ENCODE results near the gene MCOLN1. TPM values are rescaled to one million over a fixed set of nuclear protein-coding genes. Genes with fewer than 3 reads are reported as not detected.

The MCOLN1 gene
- 10.7 TPM for polyA plus RNA-seq (2013)

GRCh38 chr19:7522072-7522922 lies at the start of gene MCOLN1:
MCOLN1 (plus strand) TSS chr19:7522624; CDS start chr19:7522751, 127 bp downstream.
- H3K4me3 ChIP-seq (ENCODE audit: control insufficient read depth in 1 of 7, extremely low read depth in 1 of 7, insufficient read depth in 4 of 7, low read depth in 2 of 7, low read length in 6 of 7) = peak within 1 kb of the TSS; percentile 34 to 80 (median 70)
- DNase-seq = peak; percentile 94 to 98 (median 96)
- WGBS (ENCODE audit: insufficient coverage) = 2% methylated on average over 59 of the region's 65 CpGs
- no peaks in the 10 kb centered on the region for H3K27me3 ChIP-seq (replicated peaks in 2 of 5; ENCODE audit: control insufficient read depth in 4 of 5, insufficient read depth in 5 of 5, low read length in 4 of 5)
- peaks cover 0 to 13% (median 4%) of the 10 kb centered on the region in 4 experiments for H3K36me3 ChIP-seq (ENCODE audit: control insufficient read depth in 4 of 4, insufficient read depth in 4 of 4, low read length in 3 of 4)
- H3K4me1 ChIP-seq (ENCODE audit: control extremely low read depth in 1 of 4, control insufficient read depth in 4 of 4, insufficient read depth in 4 of 4, low read length in 3 of 4) = peaks cover 3 to 24% (median 20%) of the 10 kb centered on the region in 4 experiments
- POLR2A ChIA-PET = no interaction called here
- H3K9me3 ChIP-seq (ENCODE audit: control extremely low read depth in 1 of 5, control insufficient read depth in 4 of 5, insufficient read depth in 2 of 5, low read depth in 1 of 5, low read length in 4 of 5) = no peaks in the 10 kb centered on the region
- CTCF ChIA-PET = interaction anchor here (0.7 to 2.5 kb wide), 7 partner anchors 11 to 407 kb away, joined by 3 to 8 read pairs (median 3); a partner anchor contains a TSS
- H3K27ac ChIP-seq (ENCODE audit: insufficient read depth in 1 of 2, low read depth in 1 of 2, low read length in 2 of 2, poor library complexity in 1 of 2, severe bottlenecking in 2 of 2) = peak within 1 kb of the TSS in 1 of 2 experiments; percentile 43

GRCh38 chr19:7475665-7476064 lies 46.8 kb upstream of the MCOLN1 start:
- H3K27me3 ChIP-seq (replicated peaks in 2 of 5; ENCODE audit: control insufficient read depth in 4 of 5, insufficient read depth in 5 of 5, low read length in 4 of 5) = no peaks in the 10 kb centered on the region
- H3K36me3 ChIP-seq (ENCODE audit: control insufficient read depth in 4 of 4, insufficient read depth in 4 of 4, low read length in 3 of 4) = peaks cover 7 to 20% (median 14%) of the 10 kb centered on the region in 4 experiments
- no peak overlapping the region for H3K4me3 ChIP-seq (ENCODE audit: control insufficient read depth in 1 of 7, extremely low read depth in 1 of 7, insufficient read depth in 4 of 7, low read depth in 2 of 7, low read length in 6 of 7)
- no peak overlapping the region for H3K27ac ChIP-seq (ENCODE audit: insufficient read depth in 1 of 2, low read depth in 1 of 2, low read length in 2 of 2, poor library complexity in 1 of 2, severe bottlenecking in 2 of 2)
- ChIA-PET POLR2A (no interaction called here), CTCF (no interaction called here)
- H3K9me3 ChIP-seq (ENCODE audit: control extremely low read depth in 1 of 5, control insufficient read depth in 4 of 5, insufficient read depth in 2 of 5, low read depth in 1 of 5, low read length in 4 of 5) = no peaks in the 10 kb centered on the region
- 96% methylated on average over 5 of the region's 6 CpGs for WGBS (ENCODE audit: insufficient coverage)
- H3K4me1 ChIP-seq (ENCODE audit: control extremely low read depth in 1 of 4, control insufficient read depth in 4 of 4, insufficient read depth in 4 of 4, low read length in 3 of 4) = peaks cover 0 to 9% (median 5%) of the 10 kb centered on the region in 4 experiments
- no peak for DNase-seq

- DNase-seq = no peak
- no peaks in the 10 kb centered on the region for H3K9me3 ChIP-seq (ENCODE audit: control extremely low read depth in 1 of 5, control insufficient read depth in 4 of 5, insufficient read depth in 2 of 5, low read depth in 1 of 5, low read length in 4 of 5)
- CTCF ChIA-PET = no interaction called here
- POLR2A ChIA-PET = no interaction called here
- peaks cover 4 to 15% (median 9%) of the 10 kb centered on the region in 4 experiments for H3K36me3 ChIP-seq (ENCODE audit: control insufficient read depth in 4 of 4, insufficient read depth in 4 of 4, low read length in 3 of 4)
- H3K27ac ChIP-seq (ENCODE audit: insufficient read depth in 1 of 2, low read depth in 1 of 2, low read length in 2 of 2, poor library complexity in 1 of 2, severe bottlenecking in 2 of 2) = no peak overlapping the region
- no peaks in the 10 kb centered on the region for H3K27me3 ChIP-seq (replicated peaks in 2 of 5; ENCODE audit: control insufficient read depth in 4 of 5, insufficient read depth in 5 of 5, low read length in 4 of 5)
- peaks cover 0 to 13% (median 9%) of the 10 kb centered on the region in 4 experiments for H3K4me1 ChIP-seq (ENCODE audit: control extremely low read depth in 1 of 4, control insufficient read depth in 4 of 4, insufficient read depth in 4 of 4, low read length in 3 of 4)
- H3K4me3 ChIP-seq (ENCODE audit: control insufficient read depth in 1 of 7, extremely low read depth in 1 of 7, insufficient read depth in 4 of 7, low read depth in 2 of 7, low read length in 6 of 7) = no peak overlapping the region
- WGBS (ENCODE audit: insufficient coverage) = 100% methylated on average over 3 of the region's 7 CpGs
Observed at GRCh38 chr19:7476241-7476640, 46.2 kb upstream of the MCOLN1 start.

GRCh38 chr19:7476777-7477494 lies 45.5 kb upstream of the MCOLN1 start:
- DNase-seq = no peak
- POLR2A ChIA-PET = no interaction called here
- peaks cover 0 to 9% (median 3%) of the 10 kb centered on the region in 4 experiments for H3K36me3 ChIP-seq (ENCODE audit: control insufficient read depth in 4 of 4, insufficient read depth in 4 of 4, low read length in 3 of 4)
- no peak overlapping the region for H3K27ac ChIP-seq (ENCODE audit: insufficient read depth in 1 of 2, low read depth in 1 of 2, low read length in 2 of 2, poor library complexity in 1 of 2, severe bottlenecking in 2 of 2)
- H3K4me3 ChIP-seq (ENCODE audit: control insufficient read depth in 1 of 7, extremely low read depth in 1 of 7, insufficient read depth in 4 of 7, low read depth in 2 of 7, low read length in 6 of 7) = no peak overlapping the region
- WGBS (ENCODE audit: insufficient coverage) = 96% methylated on average over 27 of the region's 35 CpGs
- CTCF ChIA-PET = no interaction called here
- H3K27me3 ChIP-seq (replicated peaks in 2 of 5; ENCODE audit: control insufficient read depth in 4 of 5, insufficient read depth in 5 of 5, low read length in 4 of 5) = no peaks in the 10 kb centered on the region
- H3K4me1 ChIP-seq (ENCODE audit: control extremely low read depth in 1 of 4, control insufficient read depth in 4 of 4, insufficient read depth in 4 of 4, low read length in 3 of 4) = peaks cover 0 to 13% (median 9%) of the 10 kb centered on the region in 4 experiments
- no peaks in the 10 kb centered on the region for H3K9me3 ChIP-seq (ENCODE audit: control extremely low read depth in 1 of 5, control insufficient read depth in 4 of 5, insufficient read depth in 2 of 5, low read depth in 1 of 5, low read length in 4 of 5)

- DNase-seq = no peak
- whole genome bisulfite sequencing (ENCODE audit: insufficient coverage) = 97% methylated on average over 8 of the region's 10 CpGs
- H3K27me3 ChIP-seq (replicated peaks in 2 of 5; ENCODE audit: control insufficient read depth in 4 of 5, insufficient read depth in 5 of 5, low read length in 4 of 5) = no peaks in the 10 kb centered on the region
- ChIA-PET CTCF (no interaction called here), POLR2A (no interaction called here)
- no peak overlapping the region for H3K27ac ChIP-seq (ENCODE audit: insufficient read depth in 1 of 2, low read depth in 1 of 2, low read length in 2 of 2, poor library complexity in 1 of 2, severe bottlenecking in 2 of 2)
- H3K36me3 ChIP-seq (ENCODE audit: control insufficient read depth in 4 of 4, insufficient read depth in 4 of 4, low read length in 3 of 4) = peaks cover 0 to 4% (median 0%) of the 10 kb centered on the region in 4 experiments
- no peak overlapping the region for H3K4me3 ChIP-seq (ENCODE audit: control insufficient read depth in 1 of 7, extremely low read depth in 1 of 7, insufficient read depth in 4 of 7, low read depth in 2 of 7, low read length in 6 of 7)
- no peaks in the 10 kb centered on the region for H3K9me3 ChIP-seq (ENCODE audit: control extremely low read depth in 1 of 5, control insufficient read depth in 4 of 5, insufficient read depth in 2 of 5, low read depth in 1 of 5, low read length in 4 of 5)
- peaks cover 0 to 18% (median 15%) of the 10 kb centered on the region in 4 experiments for H3K4me1 ChIP-seq (ENCODE audit: control extremely low read depth in 1 of 4, control insufficient read depth in 4 of 4, insufficient read depth in 4 of 4, low read length in 3 of 4)
Observed at GRCh38 chr19:7477758-7478157, 44.7 kb upstream of the MCOLN1 start.

- 94% methylated on average over 22 of the region's 26 CpGs for WGBS (ENCODE audit: insufficient coverage)
- peaks cover 0 to 4% (median 0%) of the 10 kb centered on the region in 4 experiments for H3K36me3 ChIP-seq (ENCODE audit: control insufficient read depth in 4 of 4, insufficient read depth in 4 of 4, low read length in 3 of 4)
- CTCF ChIA-PET = no interaction called here
Observed at GRCh38 chr19:7478173-7478842, 44.1 kb upstream of the MCOLN1 start.

More at GRCh38 chr19:7478173-7478842, 44.1 kb upstream of the MCOLN1 start:
- DNase-seq = no peak
- POLR2A ChIA-PET = no interaction called here
- Histone ChIP-seq H3K4me1 (ENCODE audit: control extremely low read depth in 1 of 4, control insufficient read depth in 4 of 4, insufficient read depth in 4 of 4, low read length in 3 of 4) (peaks cover 0 to 22% (median 19%) of the 10 kb centered on the region in 4 experiments), H3K9me3 (ENCODE audit: control extremely low read depth in 1 of 5, control insufficient read depth in 4 of 5, insufficient read depth in 2 of 5, low read depth in 1 of 5, low read length in 4 of 5) (no peaks in the 10 kb centered on the region), H3K27ac (ENCODE audit: insufficient read depth in 1 of 2, low read depth in 1 of 2, low read length in 2 of 2, poor library complexity in 1 of 2, severe bottlenecking in 2 of 2) (no peak overlapping the region), H3K27me3 (replicated peaks in 2 of 5; ENCODE audit: control insufficient read depth in 4 of 5, insufficient read depth in 5 of 5, low read length in 4 of 5) (no peaks in the 10 kb centered on the region), H3K4me3 (ENCODE audit: control insufficient read depth in 1 of 7, extremely low read depth in 1 of 7, insufficient read depth in 4 of 7, low read depth in 2 of 7, low read length in 6 of 7) (no peak overlapping the region)

All from common myeloid progenitor, CD34-positive (primary cell).